Uterus (tissue), 2 donors: Measurements from ENCODE around the gene LCMT2.

Experiments used
- POLR2A ChIP-seq, 2 donors: fragments of 450-650 bp; IDR thresholded peaks; one replicate each; pipeline ENCODE4 v1.6.1; 2016; ENCODE audit warnings: antibody characterized with exemption in 2 of 2, mild to moderate bottlenecking in 1 of 2, moderate library complexity in 1 of 2
- TF ChIP-seq, protein P1 (sequence below), 4 experiments: fragments of 200-600 bp in 2 of 4; fragments of 450-650 bp in 2 of 4; sonication (generic) in 2 of 4; IDR thresholded peaks; one replicate each; pipeline ENCODE4 v1.5.1; 2016 to 2019; ENCODE audit warnings: antibody characterized with exemption in 4 of 4, mild to moderate bottlenecking in 2 of 4, moderate library complexity in 1 of 4

DNA sequence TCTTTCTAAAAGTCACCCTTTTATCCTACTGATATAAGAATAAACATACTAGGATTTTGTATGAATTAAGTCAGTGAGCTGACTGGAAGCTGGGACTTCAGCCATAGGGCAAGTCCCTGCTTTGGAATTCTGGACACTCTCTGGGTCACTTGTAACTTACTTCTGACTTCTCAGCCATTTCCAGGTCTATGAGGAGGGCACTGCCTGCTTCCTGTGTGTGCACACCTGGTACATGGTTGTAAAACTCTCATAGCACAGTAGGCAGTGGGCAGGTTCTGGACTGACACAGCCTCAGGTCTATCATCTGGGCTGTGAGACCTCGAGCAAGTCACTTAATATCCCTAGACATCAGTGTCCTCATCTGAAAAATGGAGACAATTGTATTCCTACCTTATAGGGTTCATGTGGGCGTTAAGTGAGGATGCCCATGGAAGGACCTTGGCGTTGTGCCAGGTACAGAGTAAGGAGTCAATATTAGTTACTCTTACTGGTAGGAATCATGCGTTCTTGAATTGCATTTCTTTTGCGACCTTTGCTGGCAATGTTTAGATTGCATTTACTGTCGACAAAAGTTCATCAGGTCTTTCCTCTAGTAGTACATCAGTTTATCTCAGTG, 36.2 kb downstream of the LCMT2 start:
- TF ChIP-seq, protein P1, sequence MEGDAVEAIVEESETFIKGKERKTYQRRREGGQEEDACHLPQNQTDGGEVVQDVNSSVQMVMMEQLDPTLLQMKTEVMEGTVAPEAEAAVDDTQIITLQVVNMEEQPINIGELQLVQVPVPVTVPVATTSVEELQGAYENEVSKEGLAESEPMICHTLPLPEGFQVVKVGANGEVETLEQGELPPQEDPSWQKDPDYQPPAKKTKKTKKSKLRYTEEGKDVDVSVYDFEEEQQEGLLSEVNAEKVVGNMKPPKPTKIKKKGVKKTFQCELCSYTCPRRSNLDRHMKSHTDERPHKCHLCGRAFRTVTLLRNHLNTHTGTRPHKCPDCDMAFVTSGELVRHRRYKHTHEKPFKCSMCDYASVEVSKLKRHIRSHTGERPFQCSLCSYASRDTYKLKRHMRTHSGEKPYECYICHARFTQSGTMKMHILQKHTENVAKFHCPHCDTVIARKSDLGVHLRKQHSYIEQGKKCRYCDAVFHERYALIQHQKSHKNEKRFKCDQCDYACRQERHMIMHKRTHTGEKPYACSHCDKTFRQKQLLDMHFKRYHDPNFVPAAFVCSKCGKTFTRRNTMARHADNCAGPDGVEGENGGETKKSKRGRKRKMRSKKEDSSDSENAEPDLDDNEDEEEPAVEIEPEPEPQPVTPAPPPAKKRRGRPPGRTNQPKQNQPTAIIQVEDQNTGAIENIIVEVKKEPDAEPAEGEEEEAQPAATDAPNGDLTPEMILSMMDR (IDR thresholded peaks at IDR 0.05), result no peak
- no peak for TF ChIP-seq POLR2A (IDR thresholded peaks at IDR 0.05)
